22Rv1 (cell line): ENCODE results near the gene STK16.
A peak's percentile ranks its signal among the peaks of the same experiment; 100 is the strongest.

Source experiments
- H3K27ac ChIP-seq: fragments of 450-650 bp; 2 replicates; pipeline ENCODE4 v1.5.1; 2017
- ZFX ChIP-seq: fragments of 450-650 bp; IDR thresholded peaks from 2 replicates; pipeline ENCODE4 v1.6.1; 2017; ENCODE audit warnings: antibody characterized with exemption, borderline replicate concordance
- TF ChIP-seq, protein P1 (sequence below): fragments of 450-650 bp; IDR thresholded peaks from 2 replicates; pipeline ENCODE4 v1.5.1; 2017; ENCODE audit warnings: mild to moderate bottlenecking

Gene STK16

DNA sequence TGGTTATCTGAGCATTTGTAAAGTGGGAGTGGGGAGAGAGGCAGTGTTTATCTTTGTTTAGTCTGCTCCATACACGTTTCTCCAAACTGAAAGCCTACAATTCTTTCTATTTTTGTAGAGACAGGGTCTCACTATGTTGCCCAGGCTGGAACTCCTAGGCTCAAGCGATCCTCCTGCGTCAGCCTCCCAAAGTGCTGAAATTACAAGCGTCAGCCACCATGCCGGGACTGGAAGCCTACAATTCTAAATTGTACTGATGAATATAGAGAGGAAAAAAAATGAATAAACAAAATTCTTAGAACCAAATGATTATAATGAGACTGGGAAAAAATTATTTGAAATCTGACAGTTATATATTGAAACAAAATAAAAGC is 40.1 kb upstream of the STK16 start:
- peak overlapping the region; percentile 92; the same call in 1 of the 2 replicates for H3K27ac ChIP-seq
- TF ChIP-seq, protein P1, sequence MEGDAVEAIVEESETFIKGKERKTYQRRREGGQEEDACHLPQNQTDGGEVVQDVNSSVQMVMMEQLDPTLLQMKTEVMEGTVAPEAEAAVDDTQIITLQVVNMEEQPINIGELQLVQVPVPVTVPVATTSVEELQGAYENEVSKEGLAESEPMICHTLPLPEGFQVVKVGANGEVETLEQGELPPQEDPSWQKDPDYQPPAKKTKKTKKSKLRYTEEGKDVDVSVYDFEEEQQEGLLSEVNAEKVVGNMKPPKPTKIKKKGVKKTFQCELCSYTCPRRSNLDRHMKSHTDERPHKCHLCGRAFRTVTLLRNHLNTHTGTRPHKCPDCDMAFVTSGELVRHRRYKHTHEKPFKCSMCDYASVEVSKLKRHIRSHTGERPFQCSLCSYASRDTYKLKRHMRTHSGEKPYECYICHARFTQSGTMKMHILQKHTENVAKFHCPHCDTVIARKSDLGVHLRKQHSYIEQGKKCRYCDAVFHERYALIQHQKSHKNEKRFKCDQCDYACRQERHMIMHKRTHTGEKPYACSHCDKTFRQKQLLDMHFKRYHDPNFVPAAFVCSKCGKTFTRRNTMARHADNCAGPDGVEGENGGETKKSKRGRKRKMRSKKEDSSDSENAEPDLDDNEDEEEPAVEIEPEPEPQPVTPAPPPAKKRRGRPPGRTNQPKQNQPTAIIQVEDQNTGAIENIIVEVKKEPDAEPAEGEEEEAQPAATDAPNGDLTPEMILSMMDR, result no peak
- TF ChIP-seq ZFX, result no peak

- H3K27ac ChIP-seq, result peak overlapping the region; percentile 92
- TF ChIP-seq ZFX, result no peak
- TF ChIP-seq, protein P1, result no peak
Measured at GRCh38 chr2:219205981-219206327, 39.3 kb upstream of the STK16 start.

GRCh38 chr2:219206328-219207133 is 38.7 kb upstream of the STK16 start, which contains the start of gene ZFAND2B:
Gene ZFAND2B, plus strand, starts transcription at chr2:219206782. Its CDS starts 206 bp downstream, at chr2:219206988.
- H3K27ac ChIP-seq, result peak within 1 kb of the TSS; percentile 92
- no peak for TF ChIP-seq ZFX
- TF ChIP-seq, protein P1, result no peak

DNA sequence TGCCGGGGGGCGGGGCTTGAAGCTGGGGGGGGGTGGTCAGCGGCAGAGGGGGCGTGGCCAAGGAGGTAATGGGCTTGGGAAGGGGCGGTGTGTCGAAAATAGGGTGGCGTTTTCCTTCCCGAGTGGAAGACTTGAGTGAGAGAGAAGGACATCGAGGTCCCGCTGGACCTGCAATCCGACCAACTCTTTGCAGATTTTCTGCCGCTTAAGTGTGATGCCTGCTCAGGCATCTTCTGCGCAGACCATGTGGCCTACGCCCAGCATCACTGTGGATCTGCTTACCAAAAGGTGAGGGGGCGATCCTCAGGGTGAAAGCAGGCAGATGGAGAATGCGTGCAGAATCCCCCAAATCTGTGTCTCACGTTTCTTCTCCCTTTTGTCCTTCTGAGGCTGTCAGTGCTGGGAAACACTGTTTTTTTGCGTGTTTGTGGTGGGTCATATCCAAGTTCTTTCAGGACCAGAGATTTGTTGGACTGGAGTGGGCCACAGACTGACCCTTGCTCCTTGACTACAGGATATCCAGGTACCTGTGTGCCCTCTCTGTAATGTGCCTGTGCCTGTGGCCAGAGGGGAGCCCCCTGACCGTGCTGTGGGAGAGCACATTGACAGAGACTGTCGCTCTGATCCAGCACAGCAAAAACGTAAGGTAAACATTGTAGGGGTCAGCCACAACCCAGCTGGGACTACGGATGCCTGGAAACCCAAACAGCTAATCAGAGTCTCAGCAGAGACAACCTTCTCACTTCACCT is 38.0 kb upstream of the STK16 start:
- H3K27ac ChIP-seq, result peak overlapping the region; percentile 92

DNA sequence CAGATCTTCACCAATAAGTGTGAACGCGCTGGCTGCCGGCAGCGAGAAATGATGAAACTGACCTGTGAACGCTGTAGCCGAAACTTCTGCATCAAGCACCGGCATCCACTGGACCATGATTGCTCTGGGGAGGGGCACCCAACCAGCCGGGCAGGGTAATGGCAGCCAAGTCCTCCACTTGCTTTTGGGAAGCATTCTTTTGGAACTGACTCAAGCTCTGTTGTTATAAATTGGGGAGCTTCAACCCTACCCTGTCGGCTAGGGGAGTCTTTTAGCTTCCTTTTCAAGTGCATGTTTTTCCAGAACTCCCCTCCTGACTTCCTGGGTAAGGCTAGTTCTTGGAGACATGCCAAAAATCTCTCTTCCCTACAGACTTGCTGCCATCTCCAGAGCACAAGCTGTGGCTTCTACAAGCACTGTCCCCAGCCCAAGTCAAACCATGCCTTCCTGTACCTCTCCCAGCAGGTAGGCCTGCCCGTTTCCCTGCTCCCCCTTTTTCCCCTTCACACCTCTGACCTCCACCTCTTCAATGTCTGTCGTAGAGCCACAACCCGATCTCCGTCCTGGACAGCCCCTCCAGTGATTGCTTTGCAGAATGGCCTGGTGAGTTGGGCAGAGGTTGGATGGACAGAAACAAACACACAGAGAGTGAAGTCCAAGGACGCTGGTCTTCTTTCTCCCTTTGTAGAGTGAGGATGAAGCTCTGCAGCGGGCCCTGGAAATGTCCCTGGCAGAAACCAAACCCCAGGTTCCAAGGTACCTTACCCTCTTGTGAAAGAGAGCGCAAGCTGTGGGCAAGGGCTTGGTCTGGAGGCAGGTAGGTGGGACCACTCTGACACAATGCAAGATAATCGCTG is 37.2 kb upstream of the STK16 start:
- no peak for TF ChIP-seq ZFX
- TF ChIP-seq, protein P1, result no peak
- peak overlapping the region; percentile 92 for H3K27ac ChIP-seq

More for the DNA sequence above, 38.0 kb upstream of the STK16 start:
- TF ChIP-seq ZFX, result no peak
- TF ChIP-seq, protein P1, result no peak

GRCh38 chr2:219209236-219210195 is 35.8 kb upstream of the STK16 start:
- TF ChIP-seq ZFX, result no peak
- TF ChIP-seq, protein P1, result no peak
- peak overlapping the region; percentile 92 for H3K27ac ChIP-seq
